ENCODE results near the gene ZBTB43. TPM values are rescaled to one million over a fixed set of nuclear protein-coding genes. Genes with fewer than 3 reads are reported as not detected.

Gene ZBTB43
- total RNA-seq, 1 donor from 2014 or later, result 20.3 TPM

DNA sequence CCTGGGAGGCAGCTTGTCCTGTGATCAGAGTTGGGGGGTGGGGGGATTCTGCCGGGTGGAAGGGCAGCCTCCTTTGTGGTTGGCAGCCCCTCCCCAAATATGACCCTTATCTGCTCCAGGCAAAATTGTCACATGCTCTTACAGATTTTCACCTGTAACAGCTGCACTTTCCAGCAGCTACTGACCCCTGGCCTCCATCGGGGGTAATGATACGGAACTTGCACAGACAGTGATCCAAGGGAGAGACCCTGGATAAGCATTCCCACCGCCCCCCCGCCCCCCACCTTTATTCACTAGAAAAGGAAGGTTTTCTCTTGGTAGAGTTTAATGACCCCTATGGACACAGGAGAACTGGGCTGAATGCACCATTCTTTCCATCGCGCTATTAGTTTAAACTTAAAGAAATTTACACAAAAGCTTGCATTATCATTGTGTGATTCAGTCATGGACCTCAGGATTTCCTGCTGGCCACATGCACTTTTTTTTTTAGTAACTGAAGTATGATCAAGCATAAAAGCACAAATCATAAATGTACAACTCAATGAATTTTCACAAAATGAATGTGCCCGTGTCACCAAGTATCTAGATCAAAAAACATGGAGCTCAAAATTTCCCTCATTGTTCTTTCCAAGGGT is 44.9 kb downstream of the ZBTB43 start:
- Mint-ChIP-seq H3K27ac (no peak overlapping the region), H3K27me3 (peaks cover 17% of the 10 kb centered on the region), H3K4me1 (no peaks in the 10 kb centered on the region), H3K36me3 (ENCODE audit: low read depth) (no peaks in the 10 kb centered on the region), H3K4me3 (no peak overlapping the region), H3K9me3 (no peaks in the 10 kb centered on the region)
- ChIA-PET POLR2A (interaction anchor here (0.6 kb wide), 3 partner anchors 600 to 1357 kb away, joined by 3 to 5 read pairs (median 4); no protein-coding TSS in a partner anchor), CTCF (no interaction called here)
- intact Hi-C loops (cut with micrococcal nuclease), result no loop called here
- ATAC-seq (ENCODE audit: low read depth), result no peak
- DNase-seq, result no peak
- no peak for TF ChIP-seq CTCF (IDR thresholded peaks at IDR 0.05)

GRCh38 chr9:126851286-126851880 is 46.5 kb downstream of the ZBTB43 start:
- no peaks in the 10 kb centered on the region for H3K4me1 Mint-ChIP-seq
- POLR2A ChIA-PET, result no interaction called here
- intact Hi-C loops (cut with micrococcal nuclease), result no loop called here
- TF ChIP-seq CTCF (IDR thresholded peaks at IDR 0.05), result no peak
- DNase-seq (no peak), ATAC-seq (ENCODE audit: low read depth) (no peak)
- no peaks in the 10 kb centered on the region for H3K36me3 Mint-ChIP-seq (ENCODE audit: low read depth)
- peaks cover 17% of the 10 kb centered on the region for H3K27me3 Mint-ChIP-seq
- CTCF ChIA-PET, result interaction anchor here (0.7 kb wide), 1 partner anchor 96 kb away, joined by 3 read pairs; no protein-coding TSS in a partner anchor
- H3K9me3 Mint-ChIP-seq, result no peaks in the 10 kb centered on the region
- H3K4me3 Mint-ChIP-seq, result no peak overlapping the region
- no peak overlapping the region for H3K27ac Mint-ChIP-seq

DNA sequence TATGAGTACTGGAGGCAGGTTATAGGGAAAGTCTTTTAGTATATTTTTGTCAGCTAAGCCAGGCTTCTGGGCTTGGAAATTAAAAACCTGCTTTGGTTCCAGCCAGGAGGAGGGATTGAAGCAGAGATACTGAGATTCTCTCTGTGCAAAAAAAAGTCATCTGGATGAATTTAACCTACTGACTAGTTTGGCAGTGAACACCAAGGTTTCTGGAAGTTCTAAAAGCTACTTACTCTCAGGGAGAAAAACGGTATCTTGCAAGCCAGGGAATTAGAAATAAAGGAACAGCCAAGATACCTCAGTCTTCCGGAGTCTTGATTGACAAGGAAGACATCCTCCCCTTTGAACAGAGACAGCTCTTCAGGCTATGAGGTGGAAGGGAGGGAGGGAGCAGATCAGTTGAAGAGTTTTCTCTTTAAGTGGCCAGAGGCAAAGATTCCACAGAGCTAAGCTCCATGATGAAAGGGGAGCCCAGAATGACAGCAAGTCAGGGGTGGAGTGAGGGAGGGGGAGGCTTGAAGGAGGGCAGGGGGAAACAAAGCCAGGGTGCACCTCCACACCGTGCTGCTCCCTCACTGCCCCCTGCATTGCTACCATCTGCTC is 47.3 kb downstream of the ZBTB43 start:
- intact Hi-C loops (cut with micrococcal nuclease), result no loop called here
- ATAC-seq (ENCODE audit: low read depth), result no peak
- H3K27ac Mint-ChIP-seq, result no peak overlapping the region
- ChIA-PET POLR2A (interaction anchor here (0.5 kb wide), 1 partner anchor 1227 kb away, joined by 3 read pairs; no protein-coding TSS in a partner anchor), CTCF (no interaction called here)
- H3K4me1 Mint-ChIP-seq, result no peaks in the 10 kb centered on the region
- no peak for TF ChIP-seq CTCF (IDR thresholded peaks at IDR 0.05)
- H3K27me3 Mint-ChIP-seq, result peaks cover 21% of the 10 kb centered on the region
- H3K4me3 Mint-ChIP-seq, result no peak overlapping the region
- no peak for DNase-seq
- no peaks in the 10 kb centered on the region for H3K9me3 Mint-ChIP-seq
- H3K36me3 Mint-ChIP-seq (ENCODE audit: low read depth), result no peaks in the 10 kb centered on the region

DNA sequence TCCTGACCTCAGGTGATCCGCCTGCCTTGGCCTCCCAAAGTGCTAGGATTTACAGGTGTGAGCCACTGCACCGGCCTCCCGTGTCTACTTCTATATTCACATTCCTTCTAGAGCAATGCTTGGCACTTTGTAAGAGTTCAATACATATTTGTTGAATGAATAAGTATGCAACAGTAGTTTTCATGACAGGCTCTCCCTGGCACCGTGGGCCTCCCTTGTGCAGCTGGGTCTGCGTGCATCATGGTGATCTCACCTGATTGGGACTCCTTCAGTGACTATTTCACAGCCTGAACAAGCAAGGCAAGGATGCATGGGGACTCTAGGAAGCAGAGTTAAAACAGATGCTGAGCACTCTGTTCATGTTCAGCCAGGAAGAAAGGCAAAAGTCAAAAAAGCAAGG is 48.8 kb downstream of the ZBTB43 start:
- H3K9me3 Mint-ChIP-seq, result no peaks in the 10 kb centered on the region
- POLR2A ChIA-PET, result no interaction called here
- H3K4me3 Mint-ChIP-seq, result no peak overlapping the region
- no peaks in the 10 kb centered on the region for H3K4me1 Mint-ChIP-seq
- DNase-seq (no peak), ATAC-seq (ENCODE audit: low read depth) (no peak)
- CTCF ChIA-PET, result no interaction called here
- no peaks in the 10 kb centered on the region for H3K36me3 Mint-ChIP-seq (ENCODE audit: low read depth)
- no peak for TF ChIP-seq CTCF (IDR thresholded peaks at IDR 0.05)
- no peak overlapping the region for H3K27ac Mint-ChIP-seq
- peaks cover 23% of the 10 kb centered on the region for H3K27me3 Mint-ChIP-seq
- intact Hi-C loops (cut with micrococcal nuclease), result no loop called here

- TF ChIP-seq CTCF (IDR thresholded peaks at IDR 0.05), result no peak
- ChIA-PET CTCF (no interaction called here), POLR2A (no interaction called here)
- ATAC-seq (ENCODE audit: low read depth) (no peak), DNase-seq (no peak)
- intact Hi-C loops (cut with micrococcal nuclease), result no loop called here
- Mint-ChIP-seq H3K36me3 (ENCODE audit: low read depth) (no peaks in the 10 kb centered on the region), H3K27me3 (peaks cover 23% of the 10 kb centered on the region), H3K4me1 (peaks cover under 1% of the 10 kb centered on the region), H3K9me3 (no peaks in the 10 kb centered on the region), H3K4me3 (no peak overlapping the region), H3K27ac (no peak overlapping the region)
Measured at GRCh38 chr9:126854734-126855133, 49.9 kb downstream of the ZBTB43 start.

Measured in activated B cell treated with CpG ODN at 0.5 μM for 24 hours (primary cell).